ENCODE data around the gene SEL1L2.

DNA sequence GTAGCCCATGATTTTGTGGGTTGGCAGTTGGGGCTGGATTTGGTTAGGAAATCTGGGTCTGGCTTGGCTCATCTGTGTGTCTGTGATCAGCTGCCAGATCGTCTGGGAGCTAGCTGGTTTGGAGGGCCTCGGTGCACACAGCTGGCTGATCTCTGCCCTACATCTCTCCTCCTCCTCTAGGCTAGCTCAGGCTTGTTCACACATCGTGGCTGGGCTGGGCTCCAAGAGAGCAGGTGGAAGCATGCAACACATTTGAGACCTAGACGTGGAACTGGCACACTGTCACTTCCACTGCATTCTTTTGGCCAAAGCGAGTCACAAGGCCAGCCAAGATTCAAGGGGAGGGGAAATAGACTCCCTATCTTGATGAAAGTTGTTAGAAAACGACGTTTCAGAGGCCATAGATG lies 189.7 kb downstream of the SEL1L2 start:
- TF ChIP-seq POLR2AphosphoS5 (IDR thresholded peaks at IDR 0.05) (peak in 1 of 3 donors; percentile 43), POLR2A (IDR thresholded peaks at IDR 0.05) (no peak)
- TF ChIP-seq, protein P1, sequence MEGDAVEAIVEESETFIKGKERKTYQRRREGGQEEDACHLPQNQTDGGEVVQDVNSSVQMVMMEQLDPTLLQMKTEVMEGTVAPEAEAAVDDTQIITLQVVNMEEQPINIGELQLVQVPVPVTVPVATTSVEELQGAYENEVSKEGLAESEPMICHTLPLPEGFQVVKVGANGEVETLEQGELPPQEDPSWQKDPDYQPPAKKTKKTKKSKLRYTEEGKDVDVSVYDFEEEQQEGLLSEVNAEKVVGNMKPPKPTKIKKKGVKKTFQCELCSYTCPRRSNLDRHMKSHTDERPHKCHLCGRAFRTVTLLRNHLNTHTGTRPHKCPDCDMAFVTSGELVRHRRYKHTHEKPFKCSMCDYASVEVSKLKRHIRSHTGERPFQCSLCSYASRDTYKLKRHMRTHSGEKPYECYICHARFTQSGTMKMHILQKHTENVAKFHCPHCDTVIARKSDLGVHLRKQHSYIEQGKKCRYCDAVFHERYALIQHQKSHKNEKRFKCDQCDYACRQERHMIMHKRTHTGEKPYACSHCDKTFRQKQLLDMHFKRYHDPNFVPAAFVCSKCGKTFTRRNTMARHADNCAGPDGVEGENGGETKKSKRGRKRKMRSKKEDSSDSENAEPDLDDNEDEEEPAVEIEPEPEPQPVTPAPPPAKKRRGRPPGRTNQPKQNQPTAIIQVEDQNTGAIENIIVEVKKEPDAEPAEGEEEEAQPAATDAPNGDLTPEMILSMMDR (IDR thresholded peaks at IDR 0.05) = no peak
